Neural cell (in vitro differentiated cells): ENCODE measurements around the gene FHOD3.

Experiments
- CTCF ChIP-seq: fragments of 450-650 bp; IDR thresholded peaks from 2 replicates; pipeline ENCODE4 v1.5.1; 2014; ENCODE audit warnings: antibody characterized with exemption, mild to moderate bottlenecking, moderate library complexity; ENCODE audit not compliant: poor library complexity, severe bottlenecking
- SMC3 ChIP-seq: fragments of 450-650 bp; conservative IDR thresholded peaks from 2 replicates; pipeline ENCODE4 v1.6.1; 2014; ENCODE audit warnings: antibody characterized with exemption, mild to moderate bottlenecking, moderate library complexity; ENCODE audit not compliant: poor library complexity

DNA sequence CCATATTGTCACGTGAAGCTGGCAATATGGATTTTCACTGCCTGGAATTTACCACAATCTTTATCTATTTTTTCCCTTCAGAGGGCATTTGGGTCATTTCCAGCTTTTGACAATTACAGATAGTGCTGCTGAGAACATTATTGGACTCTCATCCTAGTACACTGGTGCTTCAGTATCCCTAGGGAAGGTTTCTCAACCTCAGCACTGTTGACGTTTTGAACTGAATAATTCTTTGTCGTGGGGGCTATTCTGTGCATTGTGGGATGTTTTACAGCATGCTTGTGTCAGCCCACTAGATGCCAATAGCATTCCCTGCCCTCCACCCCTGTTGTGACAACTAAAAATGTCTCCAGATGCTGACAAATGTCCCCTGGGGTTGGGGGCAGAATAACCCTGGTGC, 345.5 kb downstream of the FHOD3 start:
- TF ChIP-seq SMC3 (no peak), CTCF (no peak)
